MCF 10A (cell line): ENCODE data around the gene EXPH5. TPM values are rescaled to one million over a fixed set of nuclear protein-coding genes. Genes with fewer than 3 reads are reported as not detected.

Experiments
- BruUV-seq: library from RNA; stranded (reverse); fragments of 400-500 nt; replicated peaks from 2 replicates; lab custom pipeline; 2021; lab: Mats Ljungman, UMichigan
- CTCF ChIA-PET: fragments of 300-600 bp; sonication (Branson Sonifier 250); formaldehyde crosslinking; extraction: SDS; loops from one replicate; lab custom pipeline; 2021; ENCODE audit warnings: antibody characterized with exemption, inconsistent platforms; lab: Yijun Ruan, JAX
- POLR2A ChIA-PET: fragments of 300-600, 350-650 bp; sonication (Branson Sonifier 250); formaldehyde crosslinking; extraction: SDS; loops from one replicate; lab custom pipeline; 2020; ENCODE audit warnings: antibody characterized with exemption, inconsistent platforms; lab: Yijun Ruan, JAX
- DNase-seq: peaks from one replicate; pipeline ENCODE4 v3.0.0-alpha.2; 2018; ENCODE audit not compliant: unreplicated experiment
- H3K27ac Mint-ChIP-seq: one replicate; pipeline ENCODE4 v1.8.0; 2022; ENCODE audit warnings: mild to moderate bottlenecking, low read depth, mixed read lengths; ENCODE audit not compliant: unreplicated experiment
- H3K27me3 Mint-ChIP-seq: one replicate; pipeline ENCODE4 v1.8.0; 2022; ENCODE audit warnings: mixed read lengths; ENCODE audit not compliant: insufficient read depth, unreplicated experiment
- H3K36me3 Mint-ChIP-seq: one replicate; pipeline ENCODE4 v1.8.0; 2022; ENCODE audit warnings: mild to moderate bottlenecking, moderate library complexity, mixed read lengths; ENCODE audit not compliant: insufficient read depth, unreplicated experiment
- H3K4me1 Mint-ChIP-seq: one replicate; pipeline ENCODE4 v1.8.0; 2022; ENCODE audit warnings: mixed read lengths; ENCODE audit not compliant: insufficient read depth, unreplicated experiment
- H3K4me3 Mint-ChIP-seq: one replicate; pipeline ENCODE4 v1.8.0; 2022; ENCODE audit warnings: mild to moderate bottlenecking, moderate library complexity, mixed read lengths; ENCODE audit not compliant: unreplicated experiment
- H3K9me3 Mint-ChIP-seq: one replicate; pipeline ENCODE4 v1.8.0; 2022; ENCODE audit warnings: mixed read lengths; ENCODE audit not compliant: unreplicated experiment
- intact Hi-C: fragments of 100-400 bp; cut with micrococcal nuclease; formaldehyde crosslinking; loops from 2 replicates; pipeline ENCODE4 v1.14.1; 2022
- total RNA-seq: library from RNA; stranded (reverse); gene quantifications from 2 replicates; pipeline ENCODE4 v1.2.3, GENCODE V29; 2022
- TF ChIP-seq, protein P1 (sequence below): fragments of 200-600 bp; IDR thresholded peaks from one replicate; pipeline ENCODE4 v1.8.0; 2022; ENCODE audit warnings: antibody characterized with exemption, mild to moderate bottlenecking; ENCODE audit not compliant: unreplicated experiment

EXPH5 gene
- total RNA-seq, 1 experiment from 2014 or later, result 9.2 TPM

- DNase-seq, result no peak
- POLR2A ChIA-PET, result interaction anchor here (0.8 to 2.2 kb wide), 4 partner anchors 8 to 69 kb away, joined by 3 to 8 read pairs (median 4); no protein-coding TSS in a partner anchor
- no TSS peak for BruUV-seq
Observed at GRCh38 chr11:108580043-108580442, 13.5 kb downstream of the EXPH5 start.

GRCh38 chr11:108576523-108576922, 17.0 kb downstream of the EXPH5 start:
- ChIA-PET POLR2A (interaction anchor here (0.9 to 1.3 kb wide), 2 partner anchors 10 to 12 kb away, joined by 4 read pairs; no protein-coding TSS in a partner anchor), CTCF (interaction anchor here (0.5 kb wide), 1 partner anchor 72 kb away, joined by 3 read pairs; no protein-coding TSS in a partner anchor)
- BruUV-seq, result no TSS peak
- H3K36me3 Mint-ChIP-seq, result no peaks in the 10 kb centered on the region
- intact Hi-C loops, result no loop called here
- no peak for DNase-seq
- H3K4me3 Mint-ChIP-seq, result no peak overlapping the region
- no peak overlapping the region for H3K27ac Mint-ChIP-seq
- H3K4me1 Mint-ChIP-seq, result peaks cover 13% of the 10 kb centered on the region
- no peaks in the 10 kb centered on the region for H3K27me3 Mint-ChIP-seq
- H3K9me3 Mint-ChIP-seq, result peaks cover 15% of the 10 kb centered on the region
- TF ChIP-seq, protein P1, sequence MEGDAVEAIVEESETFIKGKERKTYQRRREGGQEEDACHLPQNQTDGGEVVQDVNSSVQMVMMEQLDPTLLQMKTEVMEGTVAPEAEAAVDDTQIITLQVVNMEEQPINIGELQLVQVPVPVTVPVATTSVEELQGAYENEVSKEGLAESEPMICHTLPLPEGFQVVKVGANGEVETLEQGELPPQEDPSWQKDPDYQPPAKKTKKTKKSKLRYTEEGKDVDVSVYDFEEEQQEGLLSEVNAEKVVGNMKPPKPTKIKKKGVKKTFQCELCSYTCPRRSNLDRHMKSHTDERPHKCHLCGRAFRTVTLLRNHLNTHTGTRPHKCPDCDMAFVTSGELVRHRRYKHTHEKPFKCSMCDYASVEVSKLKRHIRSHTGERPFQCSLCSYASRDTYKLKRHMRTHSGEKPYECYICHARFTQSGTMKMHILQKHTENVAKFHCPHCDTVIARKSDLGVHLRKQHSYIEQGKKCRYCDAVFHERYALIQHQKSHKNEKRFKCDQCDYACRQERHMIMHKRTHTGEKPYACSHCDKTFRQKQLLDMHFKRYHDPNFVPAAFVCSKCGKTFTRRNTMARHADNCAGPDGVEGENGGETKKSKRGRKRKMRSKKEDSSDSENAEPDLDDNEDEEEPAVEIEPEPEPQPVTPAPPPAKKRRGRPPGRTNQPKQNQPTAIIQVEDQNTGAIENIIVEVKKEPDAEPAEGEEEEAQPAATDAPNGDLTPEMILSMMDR, result no peak

More at GRCh38 chr11:108580043-108580442, 13.5 kb downstream of the EXPH5 start:
- Mint-ChIP-seq H3K9me3 (peaks cover 15% of the 10 kb centered on the region), H3K36me3 (no peaks in the 10 kb centered on the region), H3K27me3 (no peaks in the 10 kb centered on the region), H3K27ac (no peak overlapping the region), H3K4me3 (no peak overlapping the region), H3K4me1 (peaks cover 9% of the 10 kb centered on the region)
- TF ChIP-seq, protein P1, result no peak
- CTCF ChIA-PET, result interaction anchor here (0.7 kb wide), 1 partner anchor 32 kb away, joined by 3 read pairs; no protein-coding TSS in a partner anchor
- intact Hi-C loops, result no loop called here

GRCh38 chr11:108574675-108575074, 18.9 kb downstream of the EXPH5 start:
- intact Hi-C loops, result no loop called here
- no peaks in the 10 kb centered on the region for H3K36me3 Mint-ChIP-seq
- CTCF ChIA-PET, result no interaction called here
- no peak overlapping the region for H3K27ac Mint-ChIP-seq
- H3K9me3 Mint-ChIP-seq, result peaks cover 15% of the 10 kb centered on the region
- POLR2A ChIA-PET, result interaction anchor here (0.7 kb wide), 1 partner anchor 99 kb away, joined by 3 read pairs; no protein-coding TSS in a partner anchor
- DNase-seq, result no peak
- no TSS peak for BruUV-seq
- H3K27me3 Mint-ChIP-seq, result no peaks in the 10 kb centered on the region
- no peak overlapping the region for H3K4me3 Mint-ChIP-seq
- peaks cover 21% of the 10 kb centered on the region for H3K4me1 Mint-ChIP-seq
- TF ChIP-seq, protein P1, result no peak

DNA sequence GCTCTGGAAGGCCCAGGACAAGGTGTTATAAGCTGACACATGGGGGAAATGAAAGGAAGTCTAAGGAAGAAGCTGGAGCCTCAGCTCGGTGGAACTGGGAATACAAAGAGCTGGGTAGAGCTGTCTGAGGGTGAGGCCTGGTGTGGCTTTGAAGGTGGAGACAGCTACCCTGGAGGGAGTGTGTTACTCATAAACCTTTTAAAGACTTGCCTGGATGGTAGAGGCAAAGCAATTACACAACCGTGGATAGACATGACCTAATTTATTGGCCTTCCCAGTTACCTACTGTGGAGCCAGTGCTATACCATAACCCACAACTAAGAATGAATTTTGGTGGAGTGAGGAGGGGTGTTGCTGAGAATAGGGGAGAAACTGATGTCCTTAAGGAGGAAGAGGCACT, 22.6 kb downstream of the EXPH5 start:
- CTCF ChIA-PET, result interaction anchor here (0.6 to 1.5 kb wide), 5 partner anchors 10 to 397 kb away, joined by 3 to 4 read pairs (median 3); no protein-coding TSS in a partner anchor

More for the DNA sequence above, 22.6 kb downstream of the EXPH5 start:
- Mint-ChIP-seq H3K27me3 (no peaks in the 10 kb centered on the region), H3K4me1 (peaks cover 12% of the 10 kb centered on the region), H3K27ac (no peak overlapping the region), H3K4me3 (no peak overlapping the region), H3K9me3 (no peaks in the 10 kb centered on the region), H3K36me3 (no peaks in the 10 kb centered on the region)
- intact Hi-C loops, result no loop called here
- POLR2A ChIA-PET, result interaction anchor here (0.7 to 2.4 kb wide), 5 partner anchors 10 to 22 kb away, joined by 3 to 16 read pairs (median 5); partner anchors contain the start of gene EXPH5
- DNase-seq, result peak; percentile 67
- BruUV-seq, result no TSS peak
- TF ChIP-seq, protein P1, result no peak
